ENCODE data around the gene ADA. TPM values are rescaled to one million over a fixed set of nuclear protein-coding genes. Genes with fewer than 3 reads are reported as not detected.
A peak's percentile ranks its signal among the peaks of the same experiment; 100 is the strongest.

ADA gene
- total RNA-seq, 2 donors from 2014 or later = 30.4 to 32.5 TPM

- Mint-ChIP-seq H3K27ac (peak overlapping the region; percentile 85), H3K9me3 (no peaks in the 10 kb centered on the region), H3K4me1 (peaks cover 50% of the 10 kb centered on the region), H3K27me3 (no peaks in the 10 kb centered on the region), H3K4me3 (peak overlapping the region; percentile 80), H3K36me3 (ENCODE audit: low read depth) (no peaks in the 10 kb centered on the region)
- ATAC-seq (replicated peaks) = peak; percentile 31
Measured at GRCh38 chr20:44643596-44644229, 7.8 kb downstream of the ADA start.

- Mint-ChIP-seq H3K36me3 (ENCODE audit: low read depth) (no peaks in the 10 kb centered on the region), H3K27ac (peak overlapping the region; percentile 85), H3K9me3 (no peaks in the 10 kb centered on the region), H3K4me1 (peaks cover 50% of the 10 kb centered on the region), H3K4me3 (peak overlapping the region; percentile 80), H3K27me3 (no peaks in the 10 kb centered on the region)
- ATAC-seq (replicated peaks) = no peak
Measured at GRCh38 chr20:44643154-44643519, 8.4 kb downstream of the ADA start.

GRCh38 chr20:44642203-44643153, 9.0 kb downstream of the ADA start:
- Mint-ChIP-seq H3K36me3 (ENCODE audit: low read depth) (no peaks in the 10 kb centered on the region), H3K9me3 (no peaks in the 10 kb centered on the region), H3K4me1 (peaks cover 50% of the 10 kb centered on the region), H3K27ac (peak overlapping the region; percentile 85), H3K4me3 (peak overlapping the region; percentile 80), H3K27me3 (no peaks in the 10 kb centered on the region)
- peak; percentile 25 for ATAC-seq (replicated peaks)

GRCh38 chr20:44641325-44641724, 10.2 kb downstream of the ADA start:
- no peaks in the 10 kb centered on the region for H3K27me3 Mint-ChIP-seq
- peak overlapping the region; percentile 85 for H3K27ac Mint-ChIP-seq
- no peaks in the 10 kb centered on the region for H3K9me3 Mint-ChIP-seq
- peak overlapping the region; percentile 80 for H3K4me3 Mint-ChIP-seq
- peaks cover 11% of the 10 kb centered on the region for H3K36me3 Mint-ChIP-seq (ENCODE audit: low read depth)
- H3K4me1 Mint-ChIP-seq = peaks cover 43% of the 10 kb centered on the region
- no peak for ATAC-seq (replicated peaks)

- H3K4me3 Mint-ChIP-seq = no peak overlapping the region
- H3K36me3 Mint-ChIP-seq (ENCODE audit: low read depth) = peaks cover 19% of the 10 kb centered on the region
- H3K27me3 Mint-ChIP-seq = no peaks in the 10 kb centered on the region
- H3K27ac Mint-ChIP-seq = peak overlapping the region; percentile 85
- no peak for ATAC-seq (replicated peaks)
- peaks cover 35% of the 10 kb centered on the region for H3K4me1 Mint-ChIP-seq
- no peaks in the 10 kb centered on the region for H3K9me3 Mint-ChIP-seq
Measured at GRCh38 chr20:44640522-44640921, 11.0 kb downstream of the ADA start.

GRCh38 chr20:44637522-44638372, 13.8 kb downstream of the ADA start:
- no peak overlapping the region for H3K4me3 Mint-ChIP-seq
- H3K4me1 Mint-ChIP-seq = peaks cover 13% of the 10 kb centered on the region
- H3K36me3 Mint-ChIP-seq (ENCODE audit: low read depth) = peaks cover 37% of the 10 kb centered on the region
- H3K9me3 Mint-ChIP-seq = no peaks in the 10 kb centered on the region
- no peak overlapping the region for H3K27ac Mint-ChIP-seq
- ATAC-seq (replicated peaks) = no peak
- H3K27me3 Mint-ChIP-seq = no peaks in the 10 kb centered on the region

- H3K36me3 Mint-ChIP-seq (ENCODE audit: low read depth) = peaks cover 37% of the 10 kb centered on the region
- no peak overlapping the region for H3K4me3 Mint-ChIP-seq
- no peak overlapping the region for H3K27ac Mint-ChIP-seq
- H3K27me3 Mint-ChIP-seq = no peaks in the 10 kb centered on the region
- no peak for ATAC-seq (replicated peaks)
- no peaks in the 10 kb centered on the region for H3K9me3 Mint-ChIP-seq
- peaks cover 8% of the 10 kb centered on the region for H3K4me1 Mint-ChIP-seq
Measured at GRCh38 chr20:44637042-44637441, 14.5 kb downstream of the ADA start.

GRCh38 chr20:44635877-44636276, 15.6 kb downstream of the ADA start:
- Mint-ChIP-seq H3K27ac (no peak overlapping the region), H3K36me3 (ENCODE audit: low read depth) (peaks cover 37% of the 10 kb centered on the region), H3K4me3 (no peak overlapping the region), H3K9me3 (no peaks in the 10 kb centered on the region), H3K27me3 (no peaks in the 10 kb centered on the region), H3K4me1 (peaks cover 4% of the 10 kb centered on the region)
- no peak for ATAC-seq (replicated peaks)

- no peak for ATAC-seq (replicated peaks)
- H3K36me3 Mint-ChIP-seq (ENCODE audit: low read depth) = peaks cover 47% of the 10 kb centered on the region
- no peak overlapping the region for H3K4me3 Mint-ChIP-seq
- no peaks in the 10 kb centered on the region for H3K9me3 Mint-ChIP-seq
- no peak overlapping the region for H3K27ac Mint-ChIP-seq
- no peaks in the 10 kb centered on the region for H3K27me3 Mint-ChIP-seq
- peaks cover 4% of the 10 kb centered on the region for H3K4me1 Mint-ChIP-seq
Measured at GRCh38 chr20:44633872-44634600, 17.5 kb downstream of the ADA start.

GRCh38 chr20:44633187-44633810, 18.2 kb downstream of the ADA start:
- Mint-ChIP-seq H3K4me3 (no peak overlapping the region), H3K4me1 (peaks cover 4% of the 10 kb centered on the region), H3K27me3 (no peaks in the 10 kb centered on the region), H3K9me3 (no peaks in the 10 kb centered on the region), H3K36me3 (ENCODE audit: low read depth) (peaks cover 47% of the 10 kb centered on the region), H3K27ac (peak overlapping the region; percentile 62)
- ATAC-seq (replicated peaks) = no peak

GRCh38 chr20:44632103-44632752, 19.3 kb downstream of the ADA start:
- Mint-ChIP-seq H3K36me3 (ENCODE audit: low read depth) (peaks cover 51% of the 10 kb centered on the region), H3K9me3 (no peaks in the 10 kb centered on the region), H3K4me1 (peaks cover 4% of the 10 kb centered on the region), H3K27me3 (no peaks in the 10 kb centered on the region), H3K4me3 (no peak overlapping the region), H3K27ac (peak overlapping the region; percentile 47)
- ATAC-seq (replicated peaks) = no peak

GRCh38 chr20:44630297-44630696, 21.2 kb downstream of the ADA start:
- Mint-ChIP-seq H3K27me3 (no peaks in the 10 kb centered on the region), H3K4me3 (no peak overlapping the region), H3K36me3 (ENCODE audit: low read depth) (peaks cover 32% of the 10 kb centered on the region), H3K27ac (no peak overlapping the region), H3K9me3 (no peaks in the 10 kb centered on the region), H3K4me1 (peaks cover 4% of the 10 kb centered on the region)
- no peak for ATAC-seq (replicated peaks)

GRCh38 chr20:44629542-44629941, 22.0 kb downstream of the ADA start:
- Mint-ChIP-seq H3K9me3 (no peaks in the 10 kb centered on the region), H3K27ac (no peak overlapping the region), H3K36me3 (ENCODE audit: low read depth) (peaks cover 32% of the 10 kb centered on the region), H3K4me1 (peaks cover 4% of the 10 kb centered on the region), H3K4me3 (no peak overlapping the region), H3K27me3 (no peaks in the 10 kb centered on the region)
- no peak for ATAC-seq (replicated peaks)
